DND-41 (cell line): ENCODE results near the gene STAM.

Experiments used
- EZH2 ChIP-seq: IDR thresholded peaks from 3 replicates; pipeline ENCODE4 v1.6.1; 2012; ENCODE audit warnings: borderline replicate concordance, low read depth, mild to moderate bottlenecking, moderate library complexity, low read length, inconsistent platforms; ENCODE audit not compliant: severe bottlenecking
- TF ChIP-seq, protein P1 (sequence below): IDR thresholded peaks from 2 replicates; pipeline ENCODE4 v1.5.1; 2012; ENCODE audit warnings: borderline replicate concordance, low read length, moderate library complexity, mild to moderate bottlenecking; ENCODE audit not compliant: poor library complexity, severe bottlenecking; ENCODE audit errors: extremely low read depth

DNA sequence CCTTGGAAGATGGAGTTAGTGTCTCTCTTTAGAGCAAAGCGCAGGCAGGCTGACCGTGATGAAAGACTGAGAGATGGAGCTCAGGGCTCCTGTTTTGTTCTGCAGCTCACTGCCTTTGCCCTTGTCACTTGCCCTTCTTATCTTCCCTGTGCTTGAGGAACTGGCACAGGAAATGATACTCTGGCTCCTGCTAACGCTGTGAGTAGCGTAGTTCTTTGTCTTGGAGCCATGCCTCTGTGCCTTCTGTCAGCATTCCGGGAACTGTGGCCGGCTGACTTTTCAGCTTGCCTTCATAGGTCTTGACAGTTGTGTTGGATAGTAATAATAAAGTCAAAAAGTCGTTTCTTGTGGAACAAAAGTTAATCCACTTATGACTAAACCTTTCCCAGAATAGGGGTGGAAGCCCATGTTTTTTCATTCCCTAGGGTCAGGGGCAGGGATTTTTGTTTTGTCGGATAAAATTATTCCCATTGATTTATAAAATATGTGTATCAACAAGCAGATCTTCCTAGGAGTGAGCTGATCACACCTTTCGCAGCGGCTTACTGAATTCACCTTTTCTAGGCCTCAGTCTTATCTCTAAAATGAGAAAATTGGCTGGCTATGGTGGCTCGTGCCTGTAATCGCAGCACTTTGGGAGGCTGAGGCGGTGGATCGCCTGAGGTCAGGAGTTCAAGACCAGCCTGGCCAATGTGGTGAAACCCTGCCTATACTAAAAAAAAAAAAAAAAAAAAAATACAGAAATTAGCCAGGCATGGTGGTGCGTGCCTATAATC lies 91.4 kb downstream of the STAM start:
- TF ChIP-seq, protein P1, sequence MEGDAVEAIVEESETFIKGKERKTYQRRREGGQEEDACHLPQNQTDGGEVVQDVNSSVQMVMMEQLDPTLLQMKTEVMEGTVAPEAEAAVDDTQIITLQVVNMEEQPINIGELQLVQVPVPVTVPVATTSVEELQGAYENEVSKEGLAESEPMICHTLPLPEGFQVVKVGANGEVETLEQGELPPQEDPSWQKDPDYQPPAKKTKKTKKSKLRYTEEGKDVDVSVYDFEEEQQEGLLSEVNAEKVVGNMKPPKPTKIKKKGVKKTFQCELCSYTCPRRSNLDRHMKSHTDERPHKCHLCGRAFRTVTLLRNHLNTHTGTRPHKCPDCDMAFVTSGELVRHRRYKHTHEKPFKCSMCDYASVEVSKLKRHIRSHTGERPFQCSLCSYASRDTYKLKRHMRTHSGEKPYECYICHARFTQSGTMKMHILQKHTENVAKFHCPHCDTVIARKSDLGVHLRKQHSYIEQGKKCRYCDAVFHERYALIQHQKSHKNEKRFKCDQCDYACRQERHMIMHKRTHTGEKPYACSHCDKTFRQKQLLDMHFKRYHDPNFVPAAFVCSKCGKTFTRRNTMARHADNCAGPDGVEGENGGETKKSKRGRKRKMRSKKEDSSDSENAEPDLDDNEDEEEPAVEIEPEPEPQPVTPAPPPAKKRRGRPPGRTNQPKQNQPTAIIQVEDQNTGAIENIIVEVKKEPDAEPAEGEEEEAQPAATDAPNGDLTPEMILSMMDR: no peak
- no peak for TF ChIP-seq EZH2
